ENCODE measurements around the gene PTPN11. TPM values are rescaled to one million over a fixed set of nuclear protein-coding genes. Genes with fewer than 3 reads are reported as not detected.

Gene PTPN11
- total RNA-seq, 2 experiments from 2014 or later, result 44.6 to 46.4 TPM

DNA sequence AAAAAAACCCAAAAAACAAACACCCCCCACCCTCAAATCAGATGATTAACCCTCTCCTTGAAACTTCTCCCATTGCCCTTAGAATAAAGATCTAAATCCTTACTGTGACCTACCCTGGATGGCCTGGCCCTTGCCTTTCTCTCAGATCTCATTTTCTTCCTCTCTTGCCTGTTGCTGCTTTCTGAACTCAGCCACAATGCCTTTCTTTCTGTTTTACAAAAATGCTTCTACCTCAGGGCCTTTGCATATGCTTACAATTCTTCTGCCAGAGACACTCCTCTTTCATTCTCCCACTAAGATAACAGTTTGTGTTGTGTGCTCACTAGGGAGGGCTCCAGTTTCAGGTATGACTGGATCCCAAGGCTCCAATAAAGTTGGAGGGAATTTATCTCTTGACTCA lies 108.3 kb downstream of the PTPN11 start:
- DNase-seq, result no peak
- no peaks in the 10 kb centered on the region for H3K27me3 ChIP-seq (ENCODE audit: control insufficient read depth in 1 of 2, insufficient read depth in 2 of 2, low read length in 2 of 2)
- no peak overlapping the region for H3K4me3 ChIP-seq (ENCODE audit: low read length)
- CTCF ChIA-PET, result no interaction called here
- POLR2A ChIA-PET, result no interaction called here
- H3K27ac ChIP-seq (ENCODE audit: low read depth in 1 of 2, low read length in 2 of 2), result no peak overlapping the region
- H3K4me1 ChIP-seq (ENCODE audit: insufficient read depth, low read length), result no peaks in the 10 kb centered on the region
- no peaks in the 10 kb centered on the region for H3K9me3 Mint-ChIP-seq
- H3K27ac Mint-ChIP-seq, result no peak overlapping the region
- H3K9me3 ChIP-seq (ENCODE audit: control insufficient read depth in 1 of 2, insufficient read depth in 1 of 2, low read length in 2 of 2), result no peaks in the 10 kb centered on the region
- H3K4me1 Mint-ChIP-seq (ENCODE audit: low read depth), result no peaks in the 10 kb centered on the region
- no peaks in the 10 kb centered on the region for H3K36me3 Mint-ChIP-seq (ENCODE audit: low read depth)
- no peak for TF ChIP-seq CTCF (IDR thresholded peaks at IDR 0.05)
- no peaks in the 10 kb centered on the region for H3K27me3 Mint-ChIP-seq
- H3K36me3 ChIP-seq (ENCODE audit: insufficient read depth, low read length), result no peaks in the 10 kb centered on the region
- no peak for ATAC-seq (ENCODE audit: poor library complexity)
- intact Hi-C loops (cut with DNase I, micrococcal nuclease), result no loop called here
- no peak overlapping the region for H3K4me3 Mint-ChIP-seq

DNA sequence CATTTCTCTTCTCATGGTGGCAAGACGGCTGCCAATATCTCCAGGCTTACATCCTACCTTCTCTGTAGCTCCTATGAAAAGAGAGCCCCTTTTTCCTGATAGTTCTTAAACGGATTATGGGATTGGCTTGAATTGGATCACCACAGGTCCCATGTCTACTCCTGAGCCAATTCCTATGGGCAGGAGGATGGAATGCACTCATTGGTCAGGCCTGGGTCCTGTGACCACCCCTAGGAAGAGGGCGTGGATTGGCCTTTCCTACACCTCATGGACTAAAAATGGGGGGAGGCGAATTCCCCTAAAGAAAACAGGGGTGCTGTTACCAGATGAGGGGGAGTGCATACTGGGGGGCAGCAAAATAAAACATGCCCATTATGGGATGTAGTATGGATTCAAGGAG lies 108.8 kb downstream of the PTPN11 start:
- no peak overlapping the region for H3K27ac Mint-ChIP-seq
- intact Hi-C loops (cut with DNase I, micrococcal nuclease), result no loop called here

DNA sequence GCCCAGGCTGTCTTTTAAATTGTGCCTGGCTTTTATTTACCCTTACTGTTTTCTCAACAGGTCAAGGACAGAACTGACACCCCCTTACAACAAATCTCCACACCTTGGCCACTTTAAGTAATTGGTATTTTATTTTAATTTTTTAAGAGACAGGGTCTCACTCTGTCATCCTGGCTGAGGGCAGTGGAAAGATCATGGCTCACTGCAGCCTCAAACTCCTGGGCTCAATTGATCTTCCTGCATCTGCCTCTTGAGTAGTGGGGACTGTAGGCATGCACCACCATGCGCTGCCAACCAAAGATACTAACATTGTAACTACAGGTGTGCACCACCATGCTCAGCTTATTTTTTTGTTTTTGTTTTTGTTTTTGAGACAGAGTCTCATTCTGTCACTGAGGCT lies 109.8 kb downstream of the PTPN11 start:
- ChIA-PET CTCF (interaction anchor here (0.6 kb wide), 1 partner anchor 18 kb away, joined by 3 read pairs; no protein-coding TSS in a partner anchor), POLR2A (no interaction called here)
- DNase-seq (no peak), ATAC-seq (ENCODE audit: poor library complexity) (no peak)
- Mint-ChIP-seq H3K4me3 (no peak overlapping the region), H3K27ac (no peak overlapping the region), H3K4me1 (ENCODE audit: low read depth) (no peaks in the 10 kb centered on the region), H3K27me3 (no peaks in the 10 kb centered on the region), H3K9me3 (no peaks in the 10 kb centered on the region), H3K36me3 (ENCODE audit: low read depth) (no peaks in the 10 kb centered on the region)
- TF ChIP-seq CTCF (IDR thresholded peaks at IDR 0.05), result no peak
- Histone ChIP-seq H3K27ac (ENCODE audit: low read depth in 1 of 2, low read length in 2 of 2) (no peak overlapping the region), H3K4me1 (ENCODE audit: insufficient read depth, low read length) (no peaks in the 10 kb centered on the region), H3K27me3 (ENCODE audit: control insufficient read depth in 1 of 2, insufficient read depth in 2 of 2, low read length in 2 of 2) (no peaks in the 10 kb centered on the region), H3K9me3 (ENCODE audit: control insufficient read depth in 1 of 2, insufficient read depth in 1 of 2, low read length in 2 of 2) (no peaks in the 10 kb centered on the region), H3K4me3 (ENCODE audit: low read length) (no peak overlapping the region), H3K36me3 (ENCODE audit: insufficient read depth, low read length) (no peaks in the 10 kb centered on the region)
- intact Hi-C loops (cut with DNase I, micrococcal nuclease), result no loop called here

More for the DNA sequence above, 108.8 kb downstream of the PTPN11 start:
- Mint-ChIP-seq H3K36me3 (ENCODE audit: low read depth) (no peaks in the 10 kb centered on the region), H3K9me3 (no peaks in the 10 kb centered on the region), H3K27me3 (no peaks in the 10 kb centered on the region), H3K4me1 (ENCODE audit: low read depth) (no peaks in the 10 kb centered on the region), H3K4me3 (no peak overlapping the region)
- no peaks in the 10 kb centered on the region for H3K9me3 ChIP-seq (ENCODE audit: control insufficient read depth in 1 of 2, insufficient read depth in 1 of 2, low read length in 2 of 2)
- DNase-seq (no peak), ATAC-seq (ENCODE audit: poor library complexity) (no peak)
- H3K27me3 ChIP-seq (ENCODE audit: control insufficient read depth in 1 of 2, insufficient read depth in 2 of 2, low read length in 2 of 2), result no peaks in the 10 kb centered on the region
- CTCF ChIA-PET, result no interaction called here
- POLR2A ChIA-PET, result no interaction called here
- no peak overlapping the region for H3K4me3 ChIP-seq (ENCODE audit: low read length)
- H3K36me3 ChIP-seq (ENCODE audit: insufficient read depth, low read length), result no peaks in the 10 kb centered on the region
- no peak for TF ChIP-seq CTCF (IDR thresholded peaks at IDR 0.05)
- no peak overlapping the region for H3K27ac ChIP-seq (ENCODE audit: low read depth in 1 of 2, low read length in 2 of 2)
- H3K4me1 ChIP-seq (ENCODE audit: insufficient read depth, low read length), result no peaks in the 10 kb centered on the region

Data from CD4-positive, alpha-beta T cell (primary cell).